ENCODE measurements around the gene ZNF512.
"Not testable (repeated sequence)": the region's sequence is repeated elsewhere in the genome, so short reads cannot be mapped to it uniquely, and the experiment has no call there.

ZNF512 gene

DNA sequence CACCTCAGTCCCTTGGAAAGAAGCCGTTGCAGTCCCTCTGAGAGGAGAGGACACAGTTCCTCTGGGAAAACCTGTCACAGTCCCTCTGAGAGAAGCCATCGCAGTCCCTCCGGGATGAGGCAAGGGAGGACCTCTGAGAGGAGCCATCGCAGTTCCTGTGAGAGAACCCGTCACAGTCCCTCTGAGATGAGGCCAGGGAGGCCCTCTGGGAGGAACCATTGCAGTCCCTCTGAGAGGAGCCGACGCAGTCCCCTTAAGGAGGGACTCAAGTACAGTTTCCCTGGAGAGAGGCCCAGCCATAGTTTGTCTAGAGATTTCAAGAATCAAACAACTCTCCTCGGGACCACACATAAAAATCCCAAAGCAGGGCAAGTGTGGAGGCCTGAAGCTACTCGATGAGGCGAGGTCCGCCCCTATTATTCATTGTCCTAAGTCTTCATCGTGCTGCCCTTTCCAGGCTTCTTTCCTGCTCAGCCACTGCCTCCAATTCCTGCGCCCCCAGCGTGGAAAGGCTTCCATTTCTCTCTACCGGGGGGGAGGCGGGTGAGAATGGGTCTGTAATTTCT is 630 bp upstream of the ZNF512 start:
- DNase-seq (ENCODE audit: low read depth), result no peak

DNA sequence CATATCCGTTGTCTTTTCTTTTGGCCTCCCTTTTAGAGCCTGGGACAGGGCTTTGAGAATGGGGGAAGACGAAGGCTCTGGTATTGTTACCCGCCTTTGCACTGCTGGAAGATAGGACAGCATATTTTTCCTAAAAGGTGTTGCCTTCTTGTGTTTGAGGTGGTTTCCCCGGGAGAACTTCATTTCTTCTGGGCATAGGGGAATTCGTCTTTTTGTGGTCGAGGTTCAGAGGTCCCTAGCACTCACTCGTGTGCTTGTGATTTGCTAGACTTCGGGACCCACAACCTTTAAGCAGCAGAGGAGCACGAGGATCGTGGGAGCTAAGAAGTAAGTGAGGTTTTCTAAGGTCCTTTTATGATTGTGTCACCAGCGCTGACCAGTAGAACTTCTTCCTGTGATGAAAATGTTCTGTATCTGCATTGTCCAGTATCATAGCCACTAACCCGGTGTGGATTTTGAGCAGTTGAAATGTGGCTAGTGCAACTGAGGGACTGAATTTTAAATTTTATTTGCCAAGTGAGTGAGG is 611 bp downstream of the ZNF512 start:
- no peak for DNase-seq (ENCODE audit: low read depth)

DNA sequence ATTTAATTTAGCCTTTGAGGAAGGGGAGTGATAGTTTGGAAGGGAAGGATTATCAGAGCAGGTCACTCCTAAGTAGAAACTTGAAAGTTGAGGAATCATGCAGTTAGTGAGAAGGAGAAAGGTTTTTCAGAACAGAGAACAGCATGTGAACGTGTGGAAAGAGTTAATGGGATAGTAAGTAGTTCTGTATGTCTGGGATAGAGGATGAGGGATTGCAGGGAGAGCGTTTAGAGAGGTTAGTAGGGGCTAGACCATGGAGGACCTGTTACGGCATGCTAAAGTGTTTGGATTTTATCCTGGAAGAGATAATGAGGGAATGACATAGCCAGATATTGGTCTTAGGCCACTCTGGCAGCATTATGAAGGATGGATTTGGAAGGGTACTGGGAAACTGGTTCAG is 1.8 kb downstream of the ZNF512 start:
- no peak for DNase-seq (ENCODE audit: low read depth)

DNA sequence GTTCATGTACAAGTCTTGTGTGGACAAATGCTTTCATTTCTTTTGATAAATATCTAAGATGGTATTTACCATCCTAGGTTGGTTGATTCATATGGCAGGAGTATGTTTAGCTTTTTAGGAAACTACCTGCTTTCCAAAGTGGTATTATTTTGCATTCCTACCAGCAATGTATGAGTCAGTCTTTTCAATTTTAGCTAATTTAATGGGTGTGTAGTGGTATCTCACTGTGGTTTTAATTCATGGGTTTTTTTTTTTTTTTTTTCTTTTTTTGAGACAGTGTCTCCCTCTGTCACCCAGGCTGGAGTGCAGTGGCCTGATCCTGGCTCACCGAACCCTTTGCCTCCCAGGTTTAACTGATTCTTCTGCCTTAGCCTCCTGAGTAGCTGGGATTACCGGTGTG is 4.2 kb downstream of the ZNF512 start:
- DNase-seq (ENCODE audit: low read depth), result no peak

DNA sequence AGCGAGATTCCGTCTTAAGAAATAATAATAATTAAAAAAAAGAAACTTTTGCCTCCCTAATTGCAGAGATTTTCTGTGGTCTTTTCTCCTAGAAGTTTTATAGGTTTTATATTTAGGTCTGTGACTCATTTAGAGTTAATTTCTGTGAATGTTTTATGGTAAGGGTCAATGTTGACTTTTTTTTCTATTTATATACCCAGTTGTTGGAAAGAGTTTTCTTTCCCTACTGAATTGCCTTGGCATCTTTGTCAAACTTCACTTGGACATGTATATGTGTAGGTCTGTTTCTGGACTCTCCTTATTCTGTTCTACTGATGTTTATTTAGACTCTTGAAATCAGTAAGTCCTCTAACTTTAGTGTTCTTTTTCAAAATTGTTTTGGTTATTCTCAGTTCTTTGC is 5.5 kb downstream of the ZNF512 start:
- DNase-seq (ENCODE audit: low read depth), result no peak

DNA sequence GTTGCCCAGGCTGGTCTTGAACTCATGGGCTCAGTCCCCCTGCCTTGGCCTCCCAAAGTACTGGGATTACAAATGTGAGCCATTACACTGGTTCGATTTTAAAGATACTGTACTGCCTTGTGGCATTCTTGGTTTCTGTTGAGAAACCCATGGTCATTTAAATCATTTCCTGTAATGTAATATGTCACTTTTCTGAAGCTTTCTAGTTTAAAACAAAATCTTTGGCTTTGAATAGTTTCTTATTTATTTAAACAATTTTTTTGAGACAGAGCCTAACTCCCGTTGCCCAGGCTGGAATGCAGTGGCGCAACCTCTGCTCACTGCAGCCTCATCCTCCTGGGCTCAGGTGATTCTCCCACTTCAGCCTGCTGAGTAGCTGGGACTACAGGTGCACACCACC is 8.9 kb downstream of the ZNF512 start:
- no peak for DNase-seq (ENCODE audit: low read depth)

DNA sequence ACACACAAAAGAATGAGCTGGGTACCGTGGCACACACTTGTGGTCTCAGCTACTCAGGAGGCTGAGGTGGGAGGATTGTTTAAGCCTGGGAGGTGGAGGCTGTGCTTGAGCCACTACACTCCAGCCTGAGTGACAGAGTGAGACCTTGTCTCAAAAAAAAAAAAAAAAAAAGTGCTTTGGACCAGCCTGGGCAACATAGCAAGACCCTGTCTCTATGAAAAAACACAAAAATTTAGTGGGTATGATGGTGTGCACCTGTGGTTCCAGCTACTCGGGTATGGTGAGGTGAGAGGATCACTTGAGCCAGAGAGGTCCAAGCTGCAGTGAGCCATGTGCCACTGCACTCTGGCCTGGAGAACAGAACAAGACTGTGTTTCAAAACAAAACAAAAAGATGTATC is 10.4 kb downstream of the ZNF512 start:
- DNase-seq (ENCODE audit: low read depth), result no peak

DNA sequence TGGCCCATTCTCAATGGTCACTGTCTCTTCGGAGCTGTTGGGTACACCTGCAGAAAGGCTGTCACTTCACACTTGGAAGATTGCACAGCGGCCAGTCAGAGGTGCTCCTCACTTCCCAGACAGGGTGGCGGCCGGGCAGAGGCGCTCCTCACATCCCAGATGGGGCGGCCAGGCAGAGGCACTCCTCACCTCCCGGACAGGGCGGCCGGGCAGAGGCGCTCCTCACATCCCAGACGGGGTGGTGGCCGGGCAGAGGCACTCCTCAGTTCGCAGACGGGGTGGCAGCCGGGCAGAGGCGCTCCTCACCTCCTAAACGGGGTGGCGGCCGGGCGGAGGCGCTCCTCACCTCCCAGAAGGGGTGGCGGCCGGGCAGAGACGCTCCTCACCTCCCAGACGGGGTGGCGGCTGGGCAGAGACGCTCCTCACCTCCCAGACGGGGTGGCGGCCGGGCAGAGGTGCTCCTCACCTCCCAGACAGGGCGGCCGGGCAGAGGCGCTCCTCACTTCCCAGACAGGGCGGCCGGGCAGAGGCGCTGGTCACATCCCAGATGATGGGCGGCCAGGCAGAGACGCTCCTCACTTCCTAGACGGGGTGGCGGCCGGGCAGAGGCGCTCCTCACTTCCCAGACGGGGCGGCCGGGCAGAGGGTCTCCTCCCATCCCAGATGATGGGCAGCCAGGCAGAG is 11.3 kb downstream of the ZNF512 start:
- DNase-seq (ENCODE audit: low read depth), result not testable (repeated sequence)

DNA sequence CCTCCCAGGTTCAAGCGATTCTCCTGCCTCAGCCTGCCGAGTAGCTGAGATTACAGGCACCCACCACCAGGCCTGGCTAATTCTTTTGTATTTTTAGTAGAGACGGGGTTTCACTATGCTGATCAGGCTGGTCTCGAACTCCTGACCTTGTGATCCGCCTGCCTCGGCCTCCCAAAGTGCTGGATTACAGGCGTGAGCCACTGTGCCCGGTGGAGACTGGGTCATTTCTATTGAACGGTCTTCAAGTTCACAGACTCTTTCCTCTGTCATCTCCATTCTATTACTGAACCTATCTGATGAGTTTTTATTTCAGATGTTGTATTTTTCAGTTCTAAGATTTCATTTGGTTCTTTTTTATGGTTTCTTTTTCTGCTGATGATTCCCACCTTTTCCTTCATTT is 12.6 kb downstream of the ZNF512 start:
- not testable (repeated sequence) for DNase-seq (ENCODE audit: low read depth)

DNA sequence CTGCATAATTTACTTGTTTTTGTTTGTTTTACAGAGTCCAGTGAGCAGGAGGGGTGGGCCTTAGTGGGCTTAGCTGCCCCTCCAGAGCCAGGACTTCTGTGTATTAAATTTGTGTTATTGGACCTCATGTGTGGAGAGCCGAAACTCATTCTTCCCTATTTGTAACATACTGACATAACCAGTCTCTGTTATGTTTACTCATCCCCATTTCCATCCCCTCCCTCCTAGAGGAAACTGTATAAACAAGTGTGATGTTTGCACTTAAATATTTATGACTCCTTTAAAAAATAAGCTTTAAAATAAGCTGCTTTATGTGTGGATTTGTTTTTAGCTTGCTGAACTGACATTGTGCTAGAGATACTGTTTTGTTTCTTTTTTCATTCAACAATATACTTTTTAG is 13.8 kb downstream of the ZNF512 start:
- no peak for DNase-seq (ENCODE audit: low read depth)

DNA sequence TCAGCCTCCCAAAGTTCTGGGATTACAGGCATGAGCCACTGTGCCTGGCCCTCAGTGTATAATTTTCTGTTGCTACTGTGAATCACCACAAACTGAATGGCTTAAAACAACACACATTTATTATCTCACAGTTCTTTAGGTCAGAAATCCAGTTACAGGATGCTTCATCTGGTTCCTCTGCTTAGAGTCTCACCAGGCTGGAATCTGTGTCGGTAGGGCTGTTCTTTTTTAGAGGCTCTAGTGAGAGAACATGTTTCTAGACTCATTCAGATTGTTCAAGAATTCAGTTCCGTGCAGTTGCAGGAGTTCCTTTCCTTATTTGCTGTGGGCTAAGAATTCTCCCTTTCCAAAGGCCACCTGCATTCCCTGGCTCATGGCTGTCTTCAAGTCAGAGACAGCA is 23.8 kb downstream of the ZNF512 start:
- DNase-seq (ENCODE audit: low read depth), result no peak

DNA sequence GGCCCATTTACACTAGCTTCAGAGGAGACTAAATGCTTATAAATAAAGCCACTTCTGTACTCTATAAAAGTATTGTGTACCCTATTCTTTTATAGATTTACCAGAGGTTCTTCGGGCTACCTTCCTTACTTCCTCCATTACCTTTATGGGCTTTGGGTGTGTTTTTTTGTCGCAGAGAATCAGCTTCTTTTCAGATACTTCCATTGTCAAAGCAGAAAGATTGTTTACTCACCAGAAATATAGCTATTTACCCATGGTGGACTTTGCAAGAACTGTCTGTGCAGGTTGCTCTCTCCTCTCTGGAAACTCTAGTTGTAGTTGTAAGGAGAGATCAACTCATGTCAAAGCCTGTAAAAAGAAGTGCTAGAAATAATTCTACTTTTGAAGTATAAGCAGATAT is 31.1 kb downstream of the ZNF512 start:
- no peak for DNase-seq (ENCODE audit: low read depth)

DNA sequence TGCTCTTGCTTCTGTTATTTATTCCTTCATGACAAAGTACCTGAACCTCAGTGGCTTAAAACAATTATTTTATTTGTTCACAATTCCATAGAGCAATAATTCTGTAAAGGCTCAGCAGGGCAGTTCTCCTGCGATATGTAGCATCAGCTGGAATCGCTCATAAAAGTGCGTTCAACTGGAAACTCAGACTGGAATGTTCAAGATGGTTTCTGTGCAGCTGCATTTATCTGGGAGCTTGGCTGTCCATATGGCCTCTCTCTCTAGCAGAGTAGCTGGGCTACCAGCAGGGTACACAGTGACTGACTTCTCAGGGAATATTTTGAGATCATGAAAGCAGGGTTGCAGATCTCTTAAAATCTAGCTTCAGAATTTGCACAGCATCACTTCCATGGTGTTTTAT is 32.5 kb downstream of the ZNF512 start:
- no peak for DNase-seq (ENCODE audit: low read depth)

DNA sequence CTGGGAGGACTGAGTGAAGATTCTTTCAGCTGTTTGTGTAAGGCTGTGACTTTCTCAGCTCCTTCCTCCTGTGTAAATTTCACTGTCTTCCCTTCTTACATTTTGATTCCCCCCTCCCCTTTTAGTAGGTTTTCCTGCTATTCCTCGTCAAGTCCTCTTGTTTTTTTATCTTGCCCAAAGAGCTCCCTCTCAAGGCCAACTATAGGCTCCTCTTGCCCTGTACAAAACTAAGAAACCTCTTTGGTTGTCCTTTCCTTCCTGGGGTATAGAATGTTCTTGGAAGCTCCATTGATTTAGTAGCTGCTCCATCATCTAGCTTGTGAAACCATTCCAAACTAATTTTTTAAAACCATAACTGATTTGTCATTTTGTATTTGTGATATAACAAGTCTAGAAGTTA is 38.7 kb downstream of the ZNF512 start:
- no peak for DNase-seq (ENCODE audit: low read depth)

DNA sequence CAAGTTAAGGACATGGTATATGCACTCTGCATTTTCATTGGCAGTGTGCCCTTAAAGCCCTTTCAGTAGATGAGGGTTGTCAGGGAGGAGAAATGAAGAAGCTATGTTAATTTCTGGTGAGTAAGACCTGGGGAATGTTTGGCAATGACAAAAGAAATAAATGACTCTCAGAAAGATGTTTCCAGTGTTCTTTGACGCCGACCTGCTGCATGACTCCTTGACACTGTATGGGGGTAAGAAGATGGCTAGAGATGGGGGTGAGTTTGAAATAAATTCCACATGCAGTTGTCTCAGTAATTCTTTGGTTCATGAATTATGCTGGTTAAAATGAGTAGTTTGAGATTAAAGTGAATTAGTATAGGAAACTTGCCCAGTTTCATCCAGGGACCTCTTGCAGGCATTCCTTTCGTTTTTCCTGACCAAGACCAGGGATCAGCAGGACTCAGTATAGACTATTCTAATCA is 40.1 kb downstream of the ZNF512 start:
- no peak for DNase-seq (ENCODE audit: low read depth)

DNA sequence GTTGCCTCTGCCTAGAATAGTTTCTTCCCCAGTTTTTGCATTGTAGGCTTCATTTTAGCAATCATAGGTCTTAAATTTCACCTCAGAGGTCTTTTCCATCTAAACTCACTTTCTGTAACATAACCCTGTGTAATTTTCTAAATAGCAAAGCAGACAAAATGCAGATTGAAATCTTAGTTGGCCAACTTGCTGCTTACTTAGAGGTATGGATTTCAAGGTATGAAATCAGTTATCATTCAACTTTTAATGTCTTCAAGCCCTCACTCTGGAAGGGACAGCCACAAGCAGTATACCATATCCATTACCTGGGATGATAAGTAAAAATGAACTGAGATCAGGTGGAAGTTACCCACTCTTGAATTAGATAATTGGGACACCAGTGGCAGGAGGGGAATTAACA is 42.1 kb downstream of the ZNF512 start:
- no peak for DNase-seq (ENCODE audit: low read depth)

DNA sequence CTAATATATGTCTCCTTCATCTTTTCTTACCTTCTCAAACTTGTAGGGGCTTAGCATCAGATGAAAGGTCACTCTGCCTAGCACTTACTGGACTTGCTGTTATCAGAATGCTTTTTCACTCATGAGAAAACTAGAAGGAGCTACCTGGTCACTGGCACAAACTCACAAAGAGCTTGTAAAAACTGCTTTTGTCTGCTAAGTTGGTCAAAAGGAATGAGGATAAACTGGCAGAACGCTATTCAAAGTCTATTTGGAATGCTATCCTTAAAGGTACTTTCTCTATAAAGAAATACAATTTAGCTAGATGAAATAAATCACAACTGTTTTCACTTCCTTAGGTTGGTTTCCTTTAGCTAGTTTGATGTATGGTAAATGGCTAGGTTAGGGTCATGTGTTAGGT is 43.5 kb downstream of the ZNF512 start:
- DNase-seq (ENCODE audit: low read depth), result not testable (repeated sequence)

DNA sequence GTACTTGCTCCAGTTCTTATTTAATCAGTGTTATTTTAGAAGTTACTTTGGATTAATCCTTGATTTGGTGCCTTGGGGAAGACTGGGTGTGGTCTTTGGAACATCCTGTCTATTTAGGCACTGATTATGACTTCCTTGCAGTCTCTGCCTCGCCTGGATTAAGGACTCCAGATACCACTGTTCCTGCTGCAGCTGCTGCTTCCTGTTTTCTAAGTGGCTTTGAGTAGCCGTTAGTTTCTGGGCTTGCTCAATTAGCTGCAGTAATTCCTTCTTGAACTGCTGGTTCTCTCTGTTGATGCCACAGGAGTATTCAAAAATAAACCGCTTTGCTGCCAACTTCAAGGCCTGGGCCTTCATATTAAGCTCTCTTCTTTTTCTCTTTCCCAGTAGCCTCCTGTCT is 44.1 kb downstream of the ZNF512 start:
- DNase-seq (ENCODE audit: low read depth), result not testable (repeated sequence)

DNA sequence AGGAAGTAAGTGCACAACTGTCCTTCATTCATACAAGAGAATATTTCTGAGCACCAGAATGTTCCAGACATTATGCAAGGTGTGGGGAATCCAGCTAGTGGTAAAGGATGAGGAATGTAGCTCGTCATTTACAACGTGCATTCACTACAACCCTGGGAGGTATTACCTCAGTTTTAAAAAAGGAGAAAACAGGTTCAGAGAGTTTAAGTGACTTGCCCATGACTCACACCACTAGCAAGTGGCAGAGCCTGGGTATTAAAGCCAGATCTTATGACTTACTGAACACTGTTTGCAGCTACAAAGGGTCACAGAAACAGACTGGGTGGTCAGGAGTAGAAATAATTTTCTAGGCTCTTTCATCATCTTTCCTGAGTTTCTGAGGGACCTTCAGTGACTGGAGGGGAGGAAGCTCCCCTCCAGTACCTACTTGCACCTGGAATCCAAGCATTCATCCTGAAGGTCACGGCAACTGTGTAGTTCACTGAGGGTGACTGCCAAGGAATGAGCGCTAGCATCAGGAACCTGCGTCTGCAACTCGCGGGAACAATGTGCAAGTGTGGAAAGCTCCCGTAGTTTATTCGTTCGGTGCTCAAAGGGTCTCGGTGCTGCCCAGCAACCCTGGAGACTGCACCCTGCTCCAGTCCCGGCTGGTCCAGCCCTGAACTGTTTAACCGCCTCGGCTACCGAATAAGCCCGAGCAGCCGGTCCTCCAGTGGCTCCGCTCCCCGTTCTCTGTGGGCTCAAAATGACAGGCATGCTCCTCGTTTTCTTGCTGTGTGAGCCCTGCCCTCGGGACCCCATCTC is 45.3 kb downstream of the ZNF512 start:
- no peak for DNase-seq (ENCODE audit: low read depth)

DNA sequence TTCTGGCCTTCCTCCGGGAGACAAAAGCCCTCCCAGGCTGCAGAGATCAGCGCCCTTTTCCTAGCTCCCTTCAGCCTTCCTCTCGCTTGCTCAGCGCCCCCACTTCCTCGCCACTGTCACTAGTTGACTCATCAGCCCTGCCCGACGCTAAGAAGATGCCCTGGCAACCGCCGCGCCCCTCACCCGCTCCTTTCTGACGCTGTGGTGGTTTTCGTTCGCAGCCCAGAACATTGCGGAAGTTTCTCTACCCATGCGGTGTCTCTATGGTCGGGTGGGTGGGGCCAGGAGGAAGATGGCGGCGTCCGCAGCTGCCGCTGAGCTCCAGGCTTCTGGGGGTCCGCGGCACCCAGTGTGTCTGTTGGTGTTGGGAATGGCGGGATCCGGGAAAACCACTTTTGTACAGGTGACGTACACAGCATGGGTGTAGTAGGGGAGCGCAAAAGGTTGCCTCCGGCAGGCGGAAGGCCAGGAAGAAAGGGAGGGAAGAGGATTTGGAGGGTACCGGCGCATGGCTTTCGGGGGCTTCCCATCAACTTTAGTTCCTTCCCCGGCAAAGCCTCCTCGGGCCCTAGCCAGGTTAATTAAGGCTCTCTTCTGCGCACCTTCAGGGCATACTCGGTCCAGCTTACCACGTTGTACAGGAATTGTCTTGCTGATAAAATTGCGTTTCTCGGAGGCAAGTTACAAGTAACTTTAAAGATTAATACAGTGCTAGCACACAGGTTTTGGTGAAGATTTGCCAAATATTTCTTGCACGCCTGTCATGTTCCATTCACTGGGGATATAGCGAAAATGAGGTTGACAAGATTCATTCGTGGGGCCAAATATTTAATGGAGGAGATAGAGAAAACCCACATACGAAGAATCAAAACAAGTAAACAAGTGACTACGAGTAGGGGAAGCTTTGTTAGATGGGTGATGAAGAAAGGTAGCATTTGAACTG is 46.2 kb downstream of the ZNF512 start, which contains the start of the genes CCDC121 and GPN1:
Gene CCDC121, minus strand, starts transcription at position 246 of the 943 bp plus-strand sequence. CDS start 1,213 bp downstream, outside the sequence.
Gene GPN1, plus strand, starts transcription at position 284 of the 943 bp plus-strand sequence. Its CDS starts 9 bp downstream, at position 293.
- DNase-seq (ENCODE audit: low read depth), result peak; percentile 89

DNA sequence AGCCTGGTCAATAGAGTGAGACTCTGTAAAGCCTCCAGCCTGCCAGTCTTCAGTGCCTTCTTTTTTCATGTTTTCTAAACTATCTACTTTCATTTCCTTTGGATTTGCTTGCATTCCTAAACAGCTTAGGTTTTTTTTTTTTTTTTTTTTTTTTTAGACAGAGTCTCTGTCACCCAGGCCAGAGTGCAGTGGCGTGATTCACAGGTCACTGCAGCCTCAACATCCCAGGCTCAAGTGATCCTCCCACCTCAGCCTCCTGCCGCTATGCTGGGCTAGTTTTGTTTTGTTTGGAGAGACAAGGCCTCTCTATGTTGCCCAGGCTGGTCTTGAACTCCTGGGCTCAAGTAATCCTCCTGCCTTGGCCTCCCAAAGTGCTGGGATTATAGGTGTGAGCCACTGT is 47.4 kb downstream of the ZNF512 start:
- not testable (repeated sequence) for DNase-seq (ENCODE audit: low read depth)

DNA sequence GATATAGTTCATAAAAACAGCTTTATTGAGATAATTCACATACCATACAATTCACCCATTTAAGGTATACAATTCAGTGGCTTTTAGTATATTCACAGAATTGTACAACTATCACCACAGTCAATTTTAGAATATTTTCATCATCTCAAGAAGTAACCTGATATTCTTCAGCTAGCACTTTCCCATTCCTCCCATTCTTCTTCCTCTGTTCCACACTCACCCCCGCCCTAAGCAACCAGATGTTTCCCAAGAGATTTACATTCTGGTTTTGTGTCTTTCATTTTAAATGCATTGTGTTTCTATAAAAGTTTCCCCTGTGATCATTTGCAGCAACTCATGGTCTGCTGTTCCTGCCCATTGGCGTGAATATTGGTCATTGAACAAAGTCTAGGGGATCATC is 51.4 kb downstream of the ZNF512 start:
- DNase-seq (ENCODE audit: low read depth), result no peak

Measured in activated T-cell treated with anti-CD3 and anti-CD28 coated beads for 1 hour (primary cell).